CD4-positive, alpha-beta T cell (primary cell): ENCODE data around the gene BMF. TPM values are rescaled to one million over a fixed set of nuclear protein-coding genes. Genes with fewer than 3 reads are reported as not detected.
A peak's percentile ranks its signal among the peaks of the same experiment; 100 is the strongest.

Experiments used
- ATAC-seq: fragments of 200-7000 bp; cut with Tn5 transposase; one replicate; pipeline ENCODE4 v1.10.0; 2022; ENCODE audit warnings: mild to moderate bottlenecking; ENCODE audit not compliant: poor library complexity
- CTCF ChIA-PET: fragments of 350-600 bp; sonication (Branson Sonifier 250); formaldehyde crosslinking; loops from one replicate; lab custom pipeline; 2021; ENCODE audit warnings: antibody characterized with exemption, inconsistent platforms; lab: Charles Lee
- POLR2A ChIA-PET: fragments of 350-600 bp; sonication (Branson Sonifier 250); formaldehyde crosslinking; loops from one replicate; lab custom pipeline; 2021; ENCODE audit warnings: antibody characterized with exemption, inconsistent platforms; lab: Charles Lee
- DNase-seq, 14 experiments: peaks; one replicate each; pipeline ENCODE4 v3.0.0-alpha.2; 2013 to 2020; ENCODE audit warnings: mixed read lengths in 2 of 14
- H3K27ac ChIP-seq, 2 donors: one replicate each; pipeline versions ENCODE4 v1.5.1 to v1.7.0; 2013; ENCODE audit warnings: low read length in 2 of 2, low read depth in 1 of 2, mild to moderate bottlenecking in 1 of 2
- H3K27me3 ChIP-seq, 2 experiments: 1 replicate in 1 of 2; 2 replicates in 1 of 2; pipeline versions ENCODE4 v1.6.1 to v1.7.0; 2013; ENCODE audit warnings: low read length in 2 of 2, control low read depth in 1 of 2, mild to moderate bottlenecking in 1 of 2, moderate library complexity in 1 of 2; ENCODE audit not compliant: insufficient read depth in 2 of 2, control insufficient read depth in 1 of 2
- H3K36me3 ChIP-seq: one replicate; pipeline ENCODE4 v1.6.1; 2013; ENCODE audit warnings: low read length, control low read depth; ENCODE audit not compliant: insufficient read depth
- H3K4me1 ChIP-seq: one replicate; pipeline ENCODE4 v1.6.1; 2013; ENCODE audit warnings: low read length, control low read depth; ENCODE audit not compliant: insufficient read depth
- H3K4me3 ChIP-seq: one replicate; pipeline ENCODE4 v1.5.1; 2013; ENCODE audit warnings: mild to moderate bottlenecking, low read length, moderate library complexity
- H3K9me3 ChIP-seq, 2 experiments: 1 replicate in 1 of 2; 2 replicates in 1 of 2; pipeline versions ENCODE4 v1.6.1 to v1.7.0; 2013; ENCODE audit warnings: low read length in 2 of 2, mild to moderate bottlenecking in 2 of 2, control low read depth in 1 of 2, moderate library complexity in 1 of 2; ENCODE audit not compliant: control insufficient read depth in 1 of 2, insufficient read depth in 1 of 2
- H3K27ac Mint-ChIP-seq: one replicate; pipeline ENCODE4 v1.8.0; 2020; ENCODE audit warnings: mixed read lengths
- H3K27me3 Mint-ChIP-seq: one replicate; pipeline ENCODE4 v1.8.0; 2021; ENCODE audit warnings: mixed read lengths
- H3K36me3 Mint-ChIP-seq: one replicate; pipeline ENCODE4 v1.8.0; 2021; ENCODE audit warnings: low read depth, mixed read lengths
- H3K4me1 Mint-ChIP-seq: one replicate; pipeline ENCODE4 v1.8.0; 2021; ENCODE audit warnings: low read depth, mixed read lengths
- H3K4me3 Mint-ChIP-seq: one replicate; pipeline ENCODE4 v1.8.0; 2020; ENCODE audit warnings: mild to moderate bottlenecking, mixed read lengths
- H3K9me3 Mint-ChIP-seq: one replicate; pipeline ENCODE4 v1.8.0; 2020; ENCODE audit warnings: mixed read lengths
- intact Hi-C, 2 experiments: fragments of 100-400 bp; cut with DNase I in 1 of 2; cut with micrococcal nuclease in 1 of 2; formaldehyde crosslinking; loops; one replicate each; pipeline versions ENCODE4 v1.15.1 to v1.9.0; 2023 to 2025; cut with DNase I, micrococcal nuclease
- total RNA-seq, 174 experiments: library from RNA in 2 of 174; stranded (reverse) in 2 of 174; gene quantifications; one replicate each; pipeline ENCODE4 v1.2.3 and lab custom pipeline; 2021 to 2026
- TF ChIP-seq, protein P1 (sequence below): fragments of 200-600 bp; IDR thresholded peaks from one replicate; pipeline ENCODE4 v1.8.0; 2022; ENCODE audit warnings: antibody characterized with exemption, mild to moderate bottlenecking

BMF gene
- total RNA-seq, 2 experiments from 2014 or later: 13.5 to 13.9 TPM

DNA sequence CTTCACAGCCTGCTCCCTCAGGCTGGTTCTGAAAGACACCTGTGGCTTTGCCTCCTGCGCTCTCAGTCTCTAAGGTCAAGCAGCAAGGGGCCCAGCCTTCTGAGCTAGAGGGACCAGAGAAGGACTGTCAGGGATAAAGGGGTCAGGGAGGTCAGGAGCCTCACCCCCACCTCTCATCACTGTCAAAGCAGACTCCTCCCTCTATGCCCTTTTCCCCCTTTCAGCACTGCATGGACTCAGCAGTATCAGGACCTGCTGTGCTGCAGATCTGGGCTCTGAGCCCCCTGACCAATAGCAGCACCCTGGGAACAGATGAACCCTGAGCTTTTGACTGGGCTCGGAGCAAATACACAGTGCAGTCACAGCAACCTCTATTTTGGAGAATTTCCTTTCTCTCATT is 3.2 kb upstream of the BMF start:
- no peaks in the 10 kb centered on the region for H3K9me3 Mint-ChIP-seq
- H3K4me3 Mint-ChIP-seq: peak overlapping the region; percentile 25
- no peak overlapping the region for H3K27ac ChIP-seq
- H3K36me3 ChIP-seq: no peaks in the 10 kb centered on the region
- H3K36me3 Mint-ChIP-seq: no peaks in the 10 kb centered on the region
- H3K27ac Mint-ChIP-seq: no peak overlapping the region
- intact Hi-C loops: no loop called here
- CTCF ChIA-PET: no interaction called here
- no peaks in the 10 kb centered on the region for H3K27me3 ChIP-seq
- peaks cover 40% of the 10 kb centered on the region for H3K4me1 Mint-ChIP-seq
- H3K9me3 ChIP-seq: no peaks in the 10 kb centered on the region
- no peaks in the 10 kb centered on the region for H3K27me3 Mint-ChIP-seq
- ATAC-seq: no peak
- TF ChIP-seq, protein P1, sequence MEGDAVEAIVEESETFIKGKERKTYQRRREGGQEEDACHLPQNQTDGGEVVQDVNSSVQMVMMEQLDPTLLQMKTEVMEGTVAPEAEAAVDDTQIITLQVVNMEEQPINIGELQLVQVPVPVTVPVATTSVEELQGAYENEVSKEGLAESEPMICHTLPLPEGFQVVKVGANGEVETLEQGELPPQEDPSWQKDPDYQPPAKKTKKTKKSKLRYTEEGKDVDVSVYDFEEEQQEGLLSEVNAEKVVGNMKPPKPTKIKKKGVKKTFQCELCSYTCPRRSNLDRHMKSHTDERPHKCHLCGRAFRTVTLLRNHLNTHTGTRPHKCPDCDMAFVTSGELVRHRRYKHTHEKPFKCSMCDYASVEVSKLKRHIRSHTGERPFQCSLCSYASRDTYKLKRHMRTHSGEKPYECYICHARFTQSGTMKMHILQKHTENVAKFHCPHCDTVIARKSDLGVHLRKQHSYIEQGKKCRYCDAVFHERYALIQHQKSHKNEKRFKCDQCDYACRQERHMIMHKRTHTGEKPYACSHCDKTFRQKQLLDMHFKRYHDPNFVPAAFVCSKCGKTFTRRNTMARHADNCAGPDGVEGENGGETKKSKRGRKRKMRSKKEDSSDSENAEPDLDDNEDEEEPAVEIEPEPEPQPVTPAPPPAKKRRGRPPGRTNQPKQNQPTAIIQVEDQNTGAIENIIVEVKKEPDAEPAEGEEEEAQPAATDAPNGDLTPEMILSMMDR: no peak
- no peak overlapping the region for H3K4me3 ChIP-seq
- POLR2A ChIA-PET: no interaction called here
- no peak for DNase-seq
- H3K4me1 ChIP-seq: peaks cover 38% of the 10 kb centered on the region

DNA sequence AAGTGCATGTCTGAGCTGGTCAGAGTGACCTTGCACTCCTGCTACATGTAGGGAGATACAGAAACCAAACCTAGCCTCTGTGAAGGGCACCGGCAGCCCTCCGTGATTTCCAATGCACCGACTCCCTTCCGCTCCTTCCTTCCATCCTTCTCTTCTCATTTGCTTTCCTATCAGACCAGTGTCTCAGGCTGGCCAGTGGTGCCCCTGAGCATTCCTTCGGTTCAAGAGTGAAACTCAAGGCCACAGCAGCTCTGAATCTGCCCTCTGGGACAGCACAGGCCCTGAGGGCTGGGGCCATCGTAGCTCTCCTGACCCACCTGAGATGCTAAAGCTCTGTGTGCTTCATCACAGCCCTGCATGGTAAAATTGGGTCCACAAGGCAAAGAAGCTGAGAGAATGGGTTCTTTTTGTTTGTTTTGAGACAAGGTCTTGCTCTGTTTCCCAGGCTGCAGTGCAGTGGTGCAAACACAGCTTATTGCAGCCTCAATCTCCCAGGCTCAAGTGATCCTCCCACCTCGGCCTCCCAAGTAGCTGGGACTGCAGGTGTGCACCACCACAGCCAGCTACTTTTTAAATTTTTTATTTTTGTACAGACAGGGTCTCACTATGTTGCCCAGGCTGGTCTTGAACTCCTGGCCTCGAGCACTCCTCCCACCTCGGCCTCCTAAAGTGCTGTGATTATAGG is 2.3 kb upstream of the BMF start:
- intact Hi-C loops: no loop called here
- no peaks in the 10 kb centered on the region for H3K36me3 ChIP-seq
- TF ChIP-seq, protein P1: no peak
- peaks cover 39% of the 10 kb centered on the region for H3K4me1 ChIP-seq
- POLR2A ChIA-PET: interaction anchor here (0.6 to 6.8 kb wide), 2 partner anchors 63 kb away, joined by 3 to 53 read pairs; no protein-coding TSS in a partner anchor
- Mint-ChIP-seq H3K4me1 (peaks cover 43% of the 10 kb centered on the region), H3K36me3 (no peaks in the 10 kb centered on the region), H3K4me3 (peak overlapping the region; percentile 80), H3K9me3 (no peaks in the 10 kb centered on the region), H3K27me3 (no peaks in the 10 kb centered on the region), H3K27ac (no peak overlapping the region)
- DNase-seq: no peak
- CTCF ChIA-PET: no interaction called here
- H3K27me3 ChIP-seq: no peaks in the 10 kb centered on the region
- no peak overlapping the region for H3K4me3 ChIP-seq
- no peaks in the 10 kb centered on the region for H3K9me3 ChIP-seq
- no peak overlapping the region for H3K27ac ChIP-seq
- no peak for ATAC-seq

DNA sequence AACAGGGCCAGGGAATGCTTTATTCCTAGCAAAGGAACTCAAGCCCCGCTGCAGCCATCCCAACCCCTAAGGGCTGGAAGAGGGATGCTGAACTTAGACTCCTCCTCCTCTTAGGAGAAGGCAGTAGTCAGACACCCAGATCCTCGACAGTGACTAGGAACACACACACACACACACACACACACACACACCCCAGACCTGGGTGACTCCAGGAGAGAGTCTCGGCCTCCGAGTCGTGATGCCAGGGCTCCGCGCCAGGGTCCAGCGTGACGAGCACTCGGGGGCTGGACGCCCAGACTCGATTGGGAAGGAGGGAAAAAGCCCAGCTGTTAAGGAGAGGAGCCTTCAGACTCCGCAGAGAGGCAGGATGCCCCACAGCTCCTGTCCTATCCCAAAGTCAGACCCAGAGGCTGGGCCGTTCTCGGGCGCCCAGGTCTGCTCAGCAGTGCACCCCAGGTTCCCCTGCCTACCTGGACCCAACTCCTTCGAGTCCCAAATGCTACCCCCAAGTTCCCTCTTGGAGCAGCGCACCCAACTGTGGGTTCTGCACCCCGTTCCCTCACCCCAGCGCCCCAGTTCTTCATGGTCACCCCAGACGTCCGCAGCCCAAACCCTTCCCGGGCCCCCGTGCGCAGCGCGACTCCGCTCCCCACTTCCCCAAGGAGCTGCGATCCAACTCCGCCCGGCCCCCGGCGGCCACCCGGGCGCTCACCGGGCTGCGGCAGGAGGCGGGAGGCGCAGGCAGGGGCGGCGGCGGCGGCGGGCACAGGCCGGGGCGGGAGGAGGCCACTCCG is 421 bp downstream of the BMF start:
- POLR2A ChIA-PET: interaction anchor here (1.0 to 6.8 kb wide), 10 partner anchors 9 to 326 kb away, joined by 3 to 53 read pairs (median 3); partner anchors contain the start of genes BUB1B, EIF2AK4 and SRP14
- intact Hi-C loops: loop anchor here (2.0 to 5.0 kb wide), 5 partner anchors 53 to 321 kb away; partner anchors contain the start of genes BUB1B (in 1 of the 2), INAFM2 (in 1 of the 2) and SRP14 (in 1 of the 2)

More for the DNA sequence above, 421 bp downstream of the BMF start:
- peak overlapping the region; percentile 88 for H3K4me3 ChIP-seq
- peaks cover 53% of the 10 kb centered on the region for H3K4me1 ChIP-seq
- CTCF ChIA-PET: interaction anchor here (2.2 to 5.3 kb wide), 2 partner anchors 61 to 70 kb away, joined by 6 to 67 read pairs; no protein-coding TSS in a partner anchor
- no peaks in the 10 kb centered on the region for H3K9me3 Mint-ChIP-seq
- peak; percentile 3 for ATAC-seq
- TF ChIP-seq, protein P1: no peak
- no peaks in the 10 kb centered on the region for H3K27me3 Mint-ChIP-seq
- DNase-seq: peak in 4 of 14 experiments; percentile 7 to 43 (median 26)
- H3K4me3 Mint-ChIP-seq: peak overlapping the region; percentile 89
- H3K36me3 Mint-ChIP-seq: no peaks in the 10 kb centered on the region
- H3K27ac Mint-ChIP-seq: peak overlapping the region; percentile 58
- H3K27me3 ChIP-seq: no peaks in the 10 kb centered on the region
- no peaks in the 10 kb centered on the region for H3K9me3 ChIP-seq
- H3K27ac ChIP-seq: peak overlapping the region in 1 of 2 donors; percentile 27
- peaks cover 56% of the 10 kb centered on the region for H3K4me1 Mint-ChIP-seq
- H3K36me3 ChIP-seq: no peaks in the 10 kb centered on the region
